Measurements from ENCODE around the gene METTL24.

Gene METTL24

GRCh38 chr6:110338820-110339470 lies 19.2 kb downstream of the METTL24 start:
- H3K4me3 ChIP-seq (ENCODE audit: low read depth, low read length) = no peak overlapping the region
- TF ChIP-seq, protein P1, sequence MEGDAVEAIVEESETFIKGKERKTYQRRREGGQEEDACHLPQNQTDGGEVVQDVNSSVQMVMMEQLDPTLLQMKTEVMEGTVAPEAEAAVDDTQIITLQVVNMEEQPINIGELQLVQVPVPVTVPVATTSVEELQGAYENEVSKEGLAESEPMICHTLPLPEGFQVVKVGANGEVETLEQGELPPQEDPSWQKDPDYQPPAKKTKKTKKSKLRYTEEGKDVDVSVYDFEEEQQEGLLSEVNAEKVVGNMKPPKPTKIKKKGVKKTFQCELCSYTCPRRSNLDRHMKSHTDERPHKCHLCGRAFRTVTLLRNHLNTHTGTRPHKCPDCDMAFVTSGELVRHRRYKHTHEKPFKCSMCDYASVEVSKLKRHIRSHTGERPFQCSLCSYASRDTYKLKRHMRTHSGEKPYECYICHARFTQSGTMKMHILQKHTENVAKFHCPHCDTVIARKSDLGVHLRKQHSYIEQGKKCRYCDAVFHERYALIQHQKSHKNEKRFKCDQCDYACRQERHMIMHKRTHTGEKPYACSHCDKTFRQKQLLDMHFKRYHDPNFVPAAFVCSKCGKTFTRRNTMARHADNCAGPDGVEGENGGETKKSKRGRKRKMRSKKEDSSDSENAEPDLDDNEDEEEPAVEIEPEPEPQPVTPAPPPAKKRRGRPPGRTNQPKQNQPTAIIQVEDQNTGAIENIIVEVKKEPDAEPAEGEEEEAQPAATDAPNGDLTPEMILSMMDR (IDR thresholded peaks at IDR 0.05; ENCODE audit: borderline replicate concordance, insufficient read depth, low read depth, low read length) = no peak

DNA sequence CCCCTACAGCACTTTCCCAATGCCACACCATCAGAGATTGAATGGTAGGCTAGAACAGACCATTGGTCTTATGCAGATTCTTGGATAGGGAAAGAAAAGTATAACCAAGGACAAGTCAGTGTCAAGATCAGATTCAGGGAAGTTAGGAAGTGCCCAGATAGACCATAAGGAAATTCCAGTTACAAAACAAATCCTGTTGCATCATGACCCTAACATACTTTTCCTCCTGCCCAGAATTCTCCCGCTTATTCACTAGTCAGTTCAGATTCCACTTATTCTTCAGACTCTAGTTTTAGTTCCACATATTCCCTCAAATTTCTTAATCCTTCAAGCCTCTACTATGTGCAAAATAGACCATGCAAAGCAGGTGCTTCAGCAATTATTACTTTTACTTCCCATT lies 20.7 kb downstream of the METTL24 start:
- no peak overlapping the region for H3K4me3 ChIP-seq (ENCODE audit: low read depth, low read length)
- TF ChIP-seq, protein P1 (IDR thresholded peaks at IDR 0.05; ENCODE audit: borderline replicate concordance, insufficient read depth, low read depth, low read length) = no peak

- no peak overlapping the region for H3K4me3 ChIP-seq (ENCODE audit: low read depth, low read length)
- TF ChIP-seq, protein P1 (IDR thresholded peaks at IDR 0.05; ENCODE audit: borderline replicate concordance, insufficient read depth, low read depth, low read length) = no peak
These were observed 23.5 kb downstream of the METTL24 start for GRCh38 chr6:110334423-110335180.

- TF ChIP-seq, protein P1 (IDR thresholded peaks at IDR 0.05; ENCODE audit: borderline replicate concordance, insufficient read depth, low read depth, low read length) = no peak
- H3K4me3 ChIP-seq (ENCODE audit: low read depth, low read length) = no peak overlapping the region
These were observed 25.9 kb downstream of the METTL24 start for GRCh38 chr6:110332281-110332680.

DNA sequence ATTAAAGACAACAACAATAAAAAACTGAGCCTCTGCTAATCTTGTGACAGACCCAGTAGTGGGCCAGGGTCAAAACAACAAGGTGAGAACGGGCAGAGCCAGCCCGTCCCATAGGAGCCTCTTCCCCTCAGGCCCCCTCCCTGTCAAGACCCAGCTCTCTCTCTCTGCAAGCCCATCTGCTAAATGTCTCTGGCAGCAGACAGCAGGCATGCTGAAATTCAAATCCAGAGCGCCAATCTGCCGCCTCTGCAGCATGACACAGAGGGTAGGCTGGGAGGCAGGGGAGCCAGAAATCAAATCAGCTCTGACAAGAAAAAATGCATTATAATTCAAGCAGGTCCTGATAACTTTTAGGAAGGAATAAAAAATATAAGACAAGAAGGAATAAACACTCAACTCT lies 26.3 kb downstream of the METTL24 start:
- TF ChIP-seq, protein P1 (IDR thresholded peaks at IDR 0.05; ENCODE audit: borderline replicate concordance, insufficient read depth, low read depth, low read length) = no peak
- no peak overlapping the region for H3K4me3 ChIP-seq (ENCODE audit: low read depth, low read length)

DNA sequence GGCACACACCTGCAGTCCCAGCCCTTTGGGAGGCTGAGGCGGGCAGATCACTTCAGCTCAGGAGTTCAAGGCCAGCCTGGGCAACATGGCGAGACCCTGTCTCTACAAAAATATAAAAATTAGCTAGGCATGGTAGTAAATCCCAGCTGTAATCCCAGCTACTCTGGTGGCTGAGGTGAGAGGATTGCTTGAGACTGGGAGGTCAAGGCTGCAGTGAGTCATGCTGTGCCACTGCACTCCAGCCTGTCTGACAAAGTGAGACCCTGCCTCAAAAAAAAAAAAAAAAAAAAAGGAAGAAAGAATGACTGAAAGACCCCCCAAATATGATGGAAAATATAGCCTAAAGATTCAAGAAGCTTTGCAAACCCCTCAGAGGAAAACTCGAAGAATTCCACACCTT lies 26.8 kb downstream of the METTL24 start:
- TF ChIP-seq, protein P1 (IDR thresholded peaks at IDR 0.05; ENCODE audit: borderline replicate concordance, insufficient read depth, low read depth, low read length) = no peak
- no peak overlapping the region for H3K4me3 ChIP-seq (ENCODE audit: low read depth, low read length)

All from GM12875 (cell line).